SK-N-SH (cell line): ENCODE measurements around the gene NXPE3.

Source experiments
- CHD2 ChIP-seq: fragments of 150-350 bp; IDR thresholded peaks from 2 replicates; pipeline ENCODE4 v1.6.1; 2018; ENCODE audit warnings: low read length; ENCODE audit not compliant: partially characterized antibody
- CTCF ChIP-seq: fragments of 200-600 bp; sonication (generic); IDR thresholded peaks from 2 replicates; pipeline ENCODE4 v1.6.1; 2017; ENCODE audit warnings: antibody characterized with exemption, mild to moderate bottlenecking, moderate library complexity
- EP300 ChIP-seq, 2 experiments: IDR thresholded peaks; 2 replicates each; pipeline versions ENCODE4 v1.4.0 to v1.6.1; 2012; ENCODE audit warnings: borderline replicate concordance in 1 of 2, low read depth in 1 of 2, low read length in 1 of 2
- MAX ChIP-seq: IDR thresholded peaks from 2 replicates; pipeline ENCODE4 v1.4.0; 2012; ENCODE audit warnings: low read depth
- POLR2AphosphoS5 ChIP-seq: IDR thresholded peaks from 2 replicates; pipeline ENCODE4 v1.6.1; 2012; ENCODE audit warnings: low read depth, low read length
- RAD21 ChIP-seq: IDR thresholded peaks from 2 replicates; pipeline ENCODE4 v1.6.1; 2012; ENCODE audit warnings: mild to moderate bottlenecking, low read length
- RFX5 ChIP-seq: IDR thresholded peaks from 2 replicates; pipeline ENCODE4 v1.6.1; 2012; ENCODE audit warnings: mild to moderate bottlenecking, improper control_type of control experiment, low read length
- USF2 ChIP-seq: fragments of 150-350 bp; IDR thresholded peaks from 2 replicates; pipeline ENCODE4 v1.6.1; 2017; ENCODE audit warnings: antibody characterized with exemption, low read length, low read depth, borderline replicate concordance

DNA sequence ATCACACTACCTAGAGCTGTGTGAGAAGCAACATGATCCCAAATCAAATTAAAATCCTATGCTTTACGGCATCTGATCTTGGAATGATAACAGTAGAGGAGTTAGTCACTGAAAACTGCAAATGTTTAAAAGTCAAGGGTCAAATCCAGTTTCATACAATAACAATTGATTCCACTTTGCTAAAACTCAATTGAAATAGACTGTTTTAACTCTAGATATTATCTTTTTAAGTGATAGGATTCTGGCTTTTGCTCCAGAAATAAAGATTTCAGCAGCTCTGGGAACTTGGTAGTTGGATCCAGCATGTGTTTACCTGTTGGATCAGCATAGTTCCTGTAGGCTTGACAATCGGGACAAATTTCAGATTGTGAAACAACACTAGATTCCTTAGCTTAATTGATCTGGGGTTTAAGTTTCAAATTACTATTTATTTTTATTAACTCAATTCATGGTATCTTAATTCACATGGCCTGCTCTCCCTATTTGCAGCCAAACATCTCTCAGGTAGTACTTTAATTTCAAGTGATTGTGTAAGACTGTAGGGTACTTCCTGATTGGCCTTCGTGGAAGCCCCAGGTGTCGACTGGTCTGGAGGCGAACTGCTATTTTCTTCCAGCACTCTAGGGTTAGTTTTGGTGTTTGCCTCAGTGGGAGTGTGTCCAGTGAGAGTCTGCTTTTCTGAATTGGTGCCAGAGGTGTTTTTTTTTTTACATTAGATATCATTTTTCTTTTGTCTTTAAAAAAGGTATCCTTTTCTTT, 86.9 kb downstream of the NXPE3 start:
- no peak for TF ChIP-seq CTCF
- TF ChIP-seq EP300 (IDR thresholded peaks at IDR 0.05; ENCODE audit: borderline replicate concordance in 1 of 2, low read depth in 1 of 2, low read length in 1 of 2), result peak; percentile 67 to 77
- TF ChIP-seq CHD2, result peak; percentile 28
- no peak for TF ChIP-seq RFX5
- TF ChIP-seq USF2, result no peak
- peak; percentile 67 for TF ChIP-seq POLR2AphosphoS5
- peak; percentile 13; the same call in 1 of the 2 replicates for TF ChIP-seq RAD21
- no peak for TF ChIP-seq MAX
